Measurements from ENCODE around the gene KCNQ5. TPM values are rescaled to one million over a fixed set of nuclear protein-coding genes. Genes with fewer than 3 reads are reported as not detected.

Gene KCNQ5
- total RNA-seq, 2 donors from 2014 or later = 0.67 TPM; not detected in 1

GRCh38 chr6:72642435-72642834, 20.6 kb downstream of the KCNQ5 start:
- no peaks in the 10 kb centered on the region for H3K9me3 ChIP-seq
- DNase-seq (ENCODE audit: low spot score) = no peak
- no peak for TF ChIP-seq CTCF (IDR thresholded peaks at IDR 0.05)

GRCh38 chr6:72643214-72643613, 21.4 kb downstream of the KCNQ5 start:
- Histone ChIP-seq H3K9me3 (no peaks in the 10 kb centered on the region), H3K36me3 (no peaks in the 10 kb centered on the region), H3K27ac (no peak overlapping the region), H3K4me1 (no peaks in the 10 kb centered on the region), H3K27me3 (no peaks in the 10 kb centered on the region), H3K4me3 (no peak overlapping the region)
- TF ChIP-seq CTCF (IDR thresholded peaks at IDR 0.05) = no peak
- DNase-seq (ENCODE audit: low spot score) = no peak

More at GRCh38 chr6:72642435-72642834, 20.6 kb downstream of the KCNQ5 start:
- H3K36me3 ChIP-seq = no peaks in the 10 kb centered on the region
- no peak overlapping the region for H3K27ac ChIP-seq
- no peak overlapping the region for H3K4me3 ChIP-seq
- H3K4me1 ChIP-seq = no peaks in the 10 kb centered on the region
- no peaks in the 10 kb centered on the region for H3K27me3 ChIP-seq

- no peak for DNase-seq (ENCODE audit: low spot score)
- no peaks in the 10 kb centered on the region for H3K9me3 ChIP-seq
- H3K36me3 ChIP-seq = no peaks in the 10 kb centered on the region
- H3K27me3 ChIP-seq = no peaks in the 10 kb centered on the region
- H3K27ac ChIP-seq = no peak overlapping the region
- no peak overlapping the region for H3K4me3 ChIP-seq
- TF ChIP-seq CTCF (IDR thresholded peaks at IDR 0.05) = no peak
- H3K4me1 ChIP-seq = no peaks in the 10 kb centered on the region
These were observed 25.0 kb downstream of the KCNQ5 start for GRCh38 chr6:72646604-72647485.

- Histone ChIP-seq H3K27me3 (no peaks in the 10 kb centered on the region), H3K4me1 (no peaks in the 10 kb centered on the region), H3K4me3 (no peak overlapping the region), H3K36me3 (no peaks in the 10 kb centered on the region), H3K9me3 (no peaks in the 10 kb centered on the region), H3K27ac (no peak overlapping the region)
- DNase-seq (ENCODE audit: low spot score) = no peak
- no peak for TF ChIP-seq CTCF (IDR thresholded peaks at IDR 0.05)
These were observed 25.6 kb downstream of the KCNQ5 start for GRCh38 chr6:72647489-72647888.

- no peak for TF ChIP-seq CTCF (IDR thresholded peaks at IDR 0.05)
- Histone ChIP-seq H3K36me3 (no peaks in the 10 kb centered on the region), H3K27ac (no peak overlapping the region)
These were observed 27.4 kb downstream of the KCNQ5 start for GRCh38 chr6:72649032-72649984.

More at GRCh38 chr6:72649032-72649984, 27.4 kb downstream of the KCNQ5 start:
- DNase-seq (ENCODE audit: low spot score) = no peak
- Histone ChIP-seq H3K27me3 (no peaks in the 10 kb centered on the region), H3K4me3 (no peak overlapping the region), H3K4me1 (no peaks in the 10 kb centered on the region), H3K9me3 (no peaks in the 10 kb centered on the region)
